ENCODE results near the gene CFAP97. TPM values are rescaled to one million over a fixed set of nuclear protein-coding genes. Genes with fewer than 3 reads are reported as not detected.
"Not testable (repeated sequence)": the region's sequence is repeated elsewhere in the genome, so short reads cannot be mapped to it uniquely, and the experiment has no call there.

CFAP97 gene
- polyA plus RNA-seq, 1 experiment: 51.1 TPM

DNA sequence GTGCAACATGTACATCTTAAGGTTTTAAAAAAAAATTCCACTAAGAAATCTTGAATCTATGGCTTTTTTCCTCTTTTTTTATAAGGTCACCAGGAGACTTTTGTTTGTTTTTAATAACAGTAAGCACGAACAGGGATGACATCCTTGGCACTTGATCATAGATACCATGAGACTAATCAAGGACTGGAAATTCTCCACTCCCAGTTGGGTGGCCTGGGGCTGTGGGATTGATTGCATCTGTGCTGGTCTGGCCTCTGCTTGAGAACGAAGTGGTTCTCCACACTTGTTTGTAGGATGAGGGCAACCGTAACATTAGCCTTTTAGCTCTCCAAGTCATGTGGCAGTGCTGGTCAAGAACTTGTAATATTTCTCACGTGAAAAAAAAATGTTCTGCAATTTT is 41.0 kb upstream of the CFAP97 start:
- H3K9me3 ChIP-seq (ENCODE audit: control insufficient read depth, insufficient read depth, low read length): no peaks in the 10 kb centered on the region
- no peak overlapping the region for H3K4me3 ChIP-seq (ENCODE audit: low read depth, low read length)
- TF ChIP-seq, protein P1, sequence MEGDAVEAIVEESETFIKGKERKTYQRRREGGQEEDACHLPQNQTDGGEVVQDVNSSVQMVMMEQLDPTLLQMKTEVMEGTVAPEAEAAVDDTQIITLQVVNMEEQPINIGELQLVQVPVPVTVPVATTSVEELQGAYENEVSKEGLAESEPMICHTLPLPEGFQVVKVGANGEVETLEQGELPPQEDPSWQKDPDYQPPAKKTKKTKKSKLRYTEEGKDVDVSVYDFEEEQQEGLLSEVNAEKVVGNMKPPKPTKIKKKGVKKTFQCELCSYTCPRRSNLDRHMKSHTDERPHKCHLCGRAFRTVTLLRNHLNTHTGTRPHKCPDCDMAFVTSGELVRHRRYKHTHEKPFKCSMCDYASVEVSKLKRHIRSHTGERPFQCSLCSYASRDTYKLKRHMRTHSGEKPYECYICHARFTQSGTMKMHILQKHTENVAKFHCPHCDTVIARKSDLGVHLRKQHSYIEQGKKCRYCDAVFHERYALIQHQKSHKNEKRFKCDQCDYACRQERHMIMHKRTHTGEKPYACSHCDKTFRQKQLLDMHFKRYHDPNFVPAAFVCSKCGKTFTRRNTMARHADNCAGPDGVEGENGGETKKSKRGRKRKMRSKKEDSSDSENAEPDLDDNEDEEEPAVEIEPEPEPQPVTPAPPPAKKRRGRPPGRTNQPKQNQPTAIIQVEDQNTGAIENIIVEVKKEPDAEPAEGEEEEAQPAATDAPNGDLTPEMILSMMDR (IDR thresholded peaks at IDR 0.05; ENCODE audit: low read depth, low read length): no peak
- no peak overlapping the region for H3K27ac ChIP-seq (ENCODE audit: low read depth, low read length)
- DNase-seq (ENCODE audit: low read depth, low spot score): no peak
- ChIA-PET POLR2A (no interaction called here), CTCF (interaction anchor here (2.2 kb wide), 1 partner anchor 61 kb away, joined by 4 read pairs; no protein-coding TSS in a partner anchor)
- H3K27me3 ChIP-seq (ENCODE audit: control insufficient read depth, insufficient read depth, low read length): no peaks in the 10 kb centered on the region

DNA sequence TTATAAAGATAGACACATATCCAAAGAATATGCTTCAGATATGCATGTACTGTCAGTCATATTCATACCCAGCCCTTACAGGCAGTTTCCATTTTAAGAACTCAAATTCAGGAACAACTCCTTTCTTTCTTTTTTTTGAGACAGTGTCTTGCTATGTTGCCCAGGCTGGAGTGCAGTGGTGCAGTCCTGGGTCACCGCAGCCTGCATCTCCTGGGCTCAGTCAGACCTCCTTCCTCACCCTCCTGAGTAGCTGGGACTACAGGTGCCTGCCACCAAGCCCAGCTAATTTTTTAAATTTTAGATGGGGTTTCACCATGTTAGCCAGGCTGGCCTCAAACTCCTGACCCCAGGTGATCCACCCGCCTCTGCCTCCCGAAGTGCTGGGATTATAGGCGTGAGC is 40.1 kb upstream of the CFAP97 start:
- H3K27me3 ChIP-seq (ENCODE audit: control insufficient read depth, insufficient read depth, low read length): no peaks in the 10 kb centered on the region
- no peak overlapping the region for H3K27ac ChIP-seq (ENCODE audit: low read depth, low read length)
- TF ChIP-seq, protein P1 (IDR thresholded peaks at IDR 0.05; ENCODE audit: low read depth, low read length): no peak
- ChIA-PET CTCF (interaction anchor here (2.2 kb wide), 1 partner anchor 60 kb away, joined by 4 read pairs; no protein-coding TSS in a partner anchor), POLR2A (interaction anchor here (0.6 kb wide), 1 partner anchor 372 kb away, joined by 4 read pairs; no protein-coding TSS in a partner anchor)
- no peaks in the 10 kb centered on the region for H3K9me3 ChIP-seq (ENCODE audit: control insufficient read depth, insufficient read depth, low read length)
- DNase-seq (ENCODE audit: low read depth, low spot score): no peak
- H3K4me3 ChIP-seq (ENCODE audit: low read depth, low read length): no peak overlapping the region

DNA sequence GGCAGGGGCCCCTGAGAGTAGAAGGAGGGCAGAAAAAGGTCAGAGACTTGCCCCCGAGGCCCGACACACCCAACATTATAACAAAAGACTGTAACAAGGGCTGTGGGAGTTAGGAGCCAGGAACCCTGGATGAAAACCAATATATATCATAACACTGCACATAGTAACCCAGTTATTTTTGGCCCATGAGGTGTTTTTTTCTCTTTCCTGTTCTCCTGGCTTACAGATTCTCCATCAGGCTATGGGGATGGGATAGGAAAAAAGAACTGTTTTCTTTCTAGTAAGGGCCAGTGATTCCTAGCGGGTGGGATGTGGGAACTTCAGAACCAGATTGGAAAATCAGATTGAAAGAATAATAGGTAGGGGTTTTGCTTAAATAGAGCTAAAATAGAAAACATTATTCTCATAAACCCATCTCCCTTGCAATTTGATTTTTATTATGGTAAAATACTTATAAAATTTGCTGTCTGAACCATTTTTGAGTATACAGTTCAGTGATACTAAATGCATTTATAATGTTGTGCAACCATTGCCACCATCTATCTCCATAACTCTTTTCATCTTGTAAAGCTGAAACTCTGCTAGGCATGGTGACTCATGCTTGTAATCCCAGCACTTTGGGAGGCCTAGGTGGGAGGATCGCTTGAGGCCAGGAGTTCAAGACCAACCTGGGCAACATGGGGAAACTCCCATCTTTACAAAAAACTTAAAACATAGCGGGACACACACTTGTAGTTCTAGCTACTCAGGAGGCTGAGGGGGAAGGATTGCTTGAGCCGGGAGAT is 39.1 kb upstream of the CFAP97 start:
- H3K4me3 ChIP-seq (ENCODE audit: low read depth, low read length): no peak overlapping the region
- ChIA-PET POLR2A (no interaction called here), CTCF (interaction anchor here (0.6 to 2.2 kb wide), 3 partner anchors 18 to 60 kb away, joined by 3 to 4 read pairs (median 3); no protein-coding TSS in a partner anchor)
- H3K9me3 ChIP-seq (ENCODE audit: control insufficient read depth, insufficient read depth, low read length): no peaks in the 10 kb centered on the region
- H3K27ac ChIP-seq (ENCODE audit: low read depth, low read length): no peak overlapping the region
- DNase-seq (ENCODE audit: low read depth, low spot score): no peak
- TF ChIP-seq, protein P1 (IDR thresholded peaks at IDR 0.05; ENCODE audit: low read depth, low read length): no peak
- H3K27me3 ChIP-seq (ENCODE audit: control insufficient read depth, insufficient read depth, low read length): no peaks in the 10 kb centered on the region

DNA sequence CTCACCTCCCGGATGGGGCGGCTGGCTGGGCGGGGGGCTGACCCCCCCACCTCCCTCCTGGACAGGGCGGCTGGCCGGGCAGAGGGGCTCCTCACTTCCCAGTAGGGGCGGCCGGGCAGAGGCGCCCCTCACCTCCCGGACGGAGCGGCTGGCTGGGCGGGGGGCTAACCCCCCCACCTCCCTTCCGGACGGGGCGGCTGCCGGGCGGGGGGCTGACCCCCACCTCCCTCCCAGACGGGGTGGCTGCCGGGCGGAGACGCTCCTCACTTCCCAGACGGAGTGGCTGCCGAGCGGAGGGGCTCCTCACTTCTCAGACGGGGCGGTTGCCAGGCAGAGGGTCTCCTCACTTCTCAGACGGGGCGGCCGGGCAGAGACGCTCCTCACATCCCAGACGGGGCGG is 36.7 kb upstream of the CFAP97 start:
- CTCF ChIA-PET; H3K27ac ChIP-seq (ENCODE audit: low read depth, low read length); H3K9me3 ChIP-seq (ENCODE audit: control insufficient read depth, insufficient read depth, low read length); POLR2A ChIA-PET; H3K27me3 ChIP-seq (ENCODE audit: control insufficient read depth, insufficient read depth, low read length); DNase-seq (ENCODE audit: low read depth, low spot score); H3K4me3 ChIP-seq (ENCODE audit: low read depth, low read length): not testable (repeated sequence)

DNA sequence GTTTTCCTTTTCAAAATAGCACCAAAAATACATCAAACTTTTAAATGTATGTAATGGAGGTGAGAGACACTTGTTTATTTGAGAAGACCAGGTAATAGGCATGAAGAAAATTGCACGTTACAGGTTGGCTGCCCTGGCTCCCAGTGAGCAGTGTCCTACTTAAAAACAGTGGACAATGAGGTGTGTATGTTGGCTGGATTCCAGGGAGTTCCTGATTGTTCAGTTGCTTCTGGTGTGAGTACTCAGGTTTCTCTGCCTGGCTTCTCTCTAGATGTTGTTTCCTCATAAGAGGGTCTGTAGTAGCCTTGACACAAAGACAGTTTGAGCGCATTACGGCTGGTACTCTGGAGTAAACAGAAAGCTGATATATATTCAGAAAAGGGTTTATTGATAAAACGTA is 35.0 kb upstream of the CFAP97 start:
- H3K27me3 ChIP-seq (ENCODE audit: control insufficient read depth, insufficient read depth, low read length): no peaks in the 10 kb centered on the region
- no peak for DNase-seq (ENCODE audit: low read depth, low spot score)
- no peak overlapping the region for H3K27ac ChIP-seq (ENCODE audit: low read depth, low read length)
- ChIA-PET POLR2A (no interaction called here), CTCF (no interaction called here)
- no peak overlapping the region for H3K4me3 ChIP-seq (ENCODE audit: low read depth, low read length)
- no peaks in the 10 kb centered on the region for H3K9me3 ChIP-seq (ENCODE audit: control insufficient read depth, insufficient read depth, low read length)
- TF ChIP-seq, protein P1 (IDR thresholded peaks at IDR 0.05; ENCODE audit: low read depth, low read length): no peak

All from AG04450 (cell line).